ENCODE data around the gene GUF1. TPM values are rescaled to one million over a fixed set of nuclear protein-coding genes. Genes with fewer than 3 reads are reported as not detected.

GUF1 gene
- polyA plus RNA-seq, 3 donors, result 6.2 to 11.3 (median 8.4) TPM

- no peaks in the 10 kb centered on the region for H3K4me1 ChIP-seq (ENCODE audit: control insufficient read depth in 1 of 2, insufficient read depth in 2 of 2, low read length in 2 of 2)
- no peaks in the 10 kb centered on the region for H3K36me3 Mint-ChIP-seq
These were observed 58.7 kb downstream of the GUF1 start for GRCh38 chr4:44736900-44737299.

GRCh38 chr4:44738615-44739014, 60.4 kb downstream of the GUF1 start:
- Histone ChIP-seq H3K9ac (ENCODE audit: insufficient read depth, low read length, poor library complexity, severe bottlenecking) (no peak overlapping the region), H4K20me1 (ENCODE audit: insufficient read depth, low read length) (no peaks in the 10 kb centered on the region), H3K36me3 (replicated peaks in 1 of 2; ENCODE audit: control insufficient read depth in 1 of 2, insufficient read depth in 2 of 2, low read length in 2 of 2) (no peaks in the 10 kb centered on the region), H2AFZ (ENCODE audit: insufficient read depth, low read depth, low read length, poor library complexity, severe bottlenecking) (no peak overlapping the region), H3K27ac (ENCODE audit: low read depth in 1 of 2, low read length in 2 of 2) (no peak overlapping the region), H3K9me3 (replicated peaks in 1 of 2; ENCODE audit: control insufficient read depth in 1 of 2, insufficient read depth in 1 of 2, low read length in 2 of 2) (no peaks in the 10 kb centered on the region), H3K79me2 (ENCODE audit: insufficient read depth, low read length) (no peaks in the 10 kb centered on the region), H3K4me1 (ENCODE audit: control insufficient read depth in 1 of 2, insufficient read depth in 2 of 2, low read length in 2 of 2) (no peaks in the 10 kb centered on the region), H3K4me3 (replicated peaks in 1 of 3; ENCODE audit: low read depth in 2 of 3, low read length in 3 of 3) (no peak overlapping the region), H3K27me3 (ENCODE audit: control insufficient read depth in 2 of 2, insufficient read depth in 2 of 2, low read length in 2 of 2) (no peaks in the 10 kb centered on the region), H3K4me2 (replicated peaks; ENCODE audit: extremely low read depth, low read length, poor library complexity, severe bottlenecking) (no peak overlapping the region)
- no peak overlapping the region for H3K27ac Mint-ChIP-seq
- H3K9me3 Mint-ChIP-seq, result peaks cover 0 to 2% (median 0%) of the 10 kb centered on the region in 7 donors
- no peak for TF ChIP-seq CTCF (IDR thresholded peaks at IDR 0.05)
- peaks cover 4% of the 10 kb centered on the region for H3K4me1 Mint-ChIP-seq
- WGBS (ENCODE audit: insufficient coverage), result no CpG with 5 or more reads among the region's 2 CpGs
- no peak overlapping the region for H3K4me3 Mint-ChIP-seq
- DNase-seq, result no peak
- intact Hi-C loops (cut with micrococcal nuclease), result no loop called here
- H3K36me3 Mint-ChIP-seq, result no peaks in the 10 kb centered on the region
- H3K27me3 Mint-ChIP-seq (ENCODE audit: low read depth in 3 of 3), result peaks cover 0 to 4% (median 2%) of the 10 kb centered on the region in 3 donors

More at GRCh38 chr4:44736900-44737299, 58.7 kb downstream of the GUF1 start:
- no peak for DNase-seq
- Mint-ChIP-seq H3K27ac (no peak overlapping the region), H3K4me3 (no peak overlapping the region), H3K4me1 (peaks cover 4% of the 10 kb centered on the region), H3K27me3 (ENCODE audit: low read depth in 3 of 3) (peaks cover 1 to 3% (median 3%) of the 10 kb centered on the region in 3 donors), H3K9me3 (peaks cover 0 to 2% (median 0%) of the 10 kb centered on the region in 7 donors)
- no peak overlapping the region for H3K9ac ChIP-seq (ENCODE audit: insufficient read depth, low read length, poor library complexity, severe bottlenecking)
- H3K27ac ChIP-seq (ENCODE audit: low read depth in 1 of 2, low read length in 2 of 2), result no peak overlapping the region
- H3K36me3 ChIP-seq (replicated peaks in 1 of 2; ENCODE audit: control insufficient read depth in 1 of 2, insufficient read depth in 2 of 2, low read length in 2 of 2), result no peaks in the 10 kb centered on the region
- no peak overlapping the region for H2AFZ ChIP-seq (ENCODE audit: insufficient read depth, low read depth, low read length, poor library complexity, severe bottlenecking)
- H3K79me2 ChIP-seq (ENCODE audit: insufficient read depth, low read length), result no peaks in the 10 kb centered on the region
- TF ChIP-seq CTCF (IDR thresholded peaks at IDR 0.05), result no peak
- intact Hi-C loops (cut with micrococcal nuclease), result no loop called here
- H4K20me1 ChIP-seq (ENCODE audit: insufficient read depth, low read length), result no peaks in the 10 kb centered on the region
- H3K4me2 ChIP-seq (replicated peaks; ENCODE audit: extremely low read depth, low read length, poor library complexity, severe bottlenecking), result no peak overlapping the region
- no peaks in the 10 kb centered on the region for H3K9me3 ChIP-seq (replicated peaks in 1 of 2; ENCODE audit: control insufficient read depth in 1 of 2, insufficient read depth in 1 of 2, low read length in 2 of 2)
- H3K4me3 ChIP-seq (replicated peaks in 1 of 3; ENCODE audit: low read depth in 2 of 3, low read length in 3 of 3), result no peak overlapping the region
- H3K27me3 ChIP-seq (ENCODE audit: control insufficient read depth in 2 of 2, insufficient read depth in 2 of 2, low read length in 2 of 2), result no peaks in the 10 kb centered on the region
- 50% methylated on average over 2 of the region's 2 CpGs for WGBS (ENCODE audit: insufficient coverage)
